Activated CD8-positive, alpha-beta memory T cell treated with anti-CD3 and anti-CD28 coated beads, Interleukin-2, amount 50 U/mL, for 24 hours (primary cell): ENCODE data around the gene PARS2.

Experiments
- DNase-seq: peaks from one replicate; pipeline ENCODE4 v3.0.0-alpha.2; 2020; ENCODE audit errors: extremely low read depth

Gene PARS2

GRCh38 chr1:54736685-54737084 lies 27.6 kb downstream of the PARS2 start:
- DNase-seq, result no peak

GRCh38 chr1:54728027-54728426 lies 36.3 kb downstream of the PARS2 start:
- no peak for DNase-seq

GRCh38 chr1:54724771-54725170 lies 39.6 kb downstream of the PARS2 start:
- no peak for DNase-seq

GRCh38 chr1:54723985-54724384 lies 40.3 kb downstream of the PARS2 start:
- DNase-seq, result no peak

DNA sequence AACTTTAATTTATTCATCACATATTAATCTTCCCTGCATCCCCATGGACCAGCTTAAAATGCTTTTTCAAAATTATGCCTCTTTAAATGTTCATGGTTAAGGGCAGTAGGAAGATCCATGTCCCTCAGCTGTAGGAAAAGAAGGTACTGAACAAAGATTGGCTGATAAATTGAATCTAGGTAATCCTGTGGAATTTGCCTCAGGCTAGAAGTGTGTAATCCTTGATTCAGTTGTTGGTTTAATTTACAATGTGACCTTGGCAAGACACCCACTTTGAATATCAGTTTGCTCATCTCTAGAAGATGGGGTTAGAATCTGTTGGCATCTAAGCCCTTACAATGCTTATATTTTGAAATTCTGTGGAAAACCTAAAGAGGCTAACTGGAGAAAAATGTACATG lies 42.6 kb downstream of the PARS2 start:
- no peak for DNase-seq

DNA sequence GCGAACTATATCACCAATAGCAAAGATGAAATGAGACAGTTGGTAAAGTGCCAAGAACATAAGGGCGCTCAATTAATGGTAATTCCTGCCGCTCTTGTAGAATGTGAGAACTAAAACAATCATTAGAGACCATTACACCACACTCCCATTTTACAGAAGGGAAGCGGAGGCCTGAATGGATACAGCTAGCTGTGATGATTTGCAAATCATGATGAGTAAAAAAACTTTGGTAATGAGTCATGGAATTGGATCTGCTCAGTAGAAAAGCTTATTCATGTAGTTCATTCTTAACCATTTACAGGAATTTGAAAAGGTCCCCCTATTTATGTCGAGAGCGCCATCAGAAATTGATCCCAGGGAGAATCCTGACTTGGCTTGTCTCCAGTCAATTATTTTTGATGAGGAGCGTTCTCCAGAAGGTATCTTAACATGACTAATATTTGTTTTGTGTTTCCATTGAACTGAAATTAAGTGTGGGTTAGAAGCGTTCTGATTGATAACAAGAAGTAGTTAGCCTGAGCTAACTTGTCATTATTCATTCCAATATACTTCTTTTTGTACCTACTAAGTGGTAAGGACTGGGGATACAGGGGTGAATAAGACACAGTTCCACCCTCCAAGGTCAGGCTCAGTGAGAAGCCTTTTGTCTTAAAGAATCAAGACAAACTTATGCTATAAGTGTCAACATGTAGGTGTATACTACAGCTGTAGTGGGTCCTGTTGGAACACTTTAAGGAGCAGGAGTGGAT lies 47.9 kb downstream of the PARS2 start:
- no peak for DNase-seq

DNA sequence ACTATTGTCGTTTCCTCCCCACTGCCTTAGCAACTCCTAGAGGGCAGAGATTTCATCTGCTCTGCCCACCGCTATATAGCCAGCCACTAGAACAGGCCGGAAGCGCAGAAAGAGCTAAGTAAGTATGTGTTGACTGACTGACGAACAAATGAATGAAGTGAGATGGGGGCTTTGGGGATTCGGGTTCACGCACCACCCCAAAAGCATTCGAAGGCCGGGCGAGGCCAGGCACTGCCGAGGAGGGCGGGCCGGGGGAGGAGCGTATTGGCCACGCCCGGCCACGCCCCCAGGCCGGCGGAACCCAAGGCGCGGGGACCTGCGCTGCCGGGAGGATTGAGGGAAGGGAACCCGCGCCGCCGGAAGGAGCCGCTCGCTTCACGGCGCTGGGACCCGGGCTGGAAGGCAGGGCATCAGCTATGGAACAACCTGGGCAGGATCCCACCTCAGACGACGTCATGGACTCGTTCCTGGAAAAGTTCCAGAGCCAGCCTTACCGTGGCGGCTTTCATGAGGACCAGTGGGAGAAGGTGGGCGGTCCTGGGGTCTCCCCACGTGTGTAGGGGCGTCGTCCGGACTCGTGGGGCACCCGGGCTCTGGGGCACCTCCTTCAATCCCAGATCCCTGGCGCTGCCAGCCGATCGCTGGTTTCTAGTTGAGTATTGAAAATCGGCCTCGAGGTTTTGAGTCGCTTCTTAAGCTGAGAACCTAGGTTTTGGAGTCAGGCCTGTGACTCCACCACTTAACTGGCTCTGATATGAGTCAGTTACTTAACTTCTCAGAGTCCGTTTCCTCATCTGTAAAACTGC lies 48.6 kb downstream of the PARS2 start, which contains the start of gene TTC4:
TTC4 (plus strand) TSS at position 369 of the 806 bp plus-strand sequence; CDS start at position 417, 48 bp downstream.
- DNase-seq, result peak; percentile 38

GRCh38 chr1:54714881-54715492 lies 49.3 kb downstream of the PARS2 start:
- DNase-seq, result no peak

- no peak for DNase-seq
Measured at GRCh38 chr1:54711536-54711935, 52.8 kb downstream of the PARS2 start.

- DNase-seq, result no peak
Measured at GRCh38 chr1:54710841-54711240, 53.5 kb downstream of the PARS2 start.

DNA sequence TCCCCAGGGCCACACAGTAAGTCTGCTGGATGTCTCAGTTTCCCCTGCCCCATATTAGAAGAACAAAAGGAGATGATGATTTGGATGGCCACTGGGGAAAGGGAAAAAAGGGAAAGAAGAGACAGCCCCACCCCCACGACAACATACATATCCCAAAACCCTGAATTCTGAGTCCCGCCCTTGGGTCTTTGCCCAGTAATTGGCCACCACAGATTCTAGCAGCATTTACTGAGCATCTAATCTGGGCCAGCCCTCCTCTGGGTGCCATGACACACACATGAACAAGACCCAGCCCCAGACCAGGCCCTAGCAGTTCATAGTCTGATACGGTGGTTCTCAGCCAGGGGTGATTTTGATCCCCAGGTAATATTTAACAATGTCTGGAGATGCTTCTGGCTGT lies 53.9 kb downstream of the PARS2 start:
- no peak for DNase-seq

DNA sequence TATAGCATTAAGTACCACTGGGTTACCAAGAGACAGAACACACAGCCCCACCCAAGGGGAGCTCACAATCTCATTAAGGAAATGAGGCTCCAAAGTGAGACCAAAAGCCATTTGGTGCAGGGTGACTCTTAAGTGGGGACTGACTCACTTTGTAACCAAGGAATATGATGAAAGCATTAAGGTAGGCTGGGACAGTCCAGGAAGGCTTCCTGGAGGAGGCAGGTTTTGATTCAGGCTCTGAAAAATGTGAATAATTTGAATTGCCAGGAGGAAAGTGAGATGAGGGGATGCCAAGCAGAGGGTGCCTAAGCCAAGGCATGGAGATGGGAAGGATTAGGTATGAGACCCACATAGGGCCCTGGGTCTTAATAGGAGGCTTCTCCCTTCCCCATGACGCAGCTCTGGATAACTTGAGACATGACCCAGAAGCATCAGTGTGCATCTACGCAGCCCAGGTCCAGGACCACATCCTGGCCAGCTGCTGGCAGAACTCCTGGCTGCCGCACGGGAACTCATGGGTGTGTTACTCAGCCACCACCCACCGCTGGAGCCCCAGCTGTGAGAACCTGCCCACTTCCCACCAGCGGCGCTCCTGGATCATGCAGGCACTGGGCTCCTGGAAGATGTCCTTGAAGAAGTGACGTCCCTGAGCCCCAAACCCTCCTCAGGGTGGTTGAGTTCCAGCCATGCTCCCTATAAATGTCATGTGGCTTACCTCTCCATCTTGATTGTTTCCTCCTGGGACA lies 54.6 kb downstream of the PARS2 start:
- no peak for DNase-seq

DNA sequence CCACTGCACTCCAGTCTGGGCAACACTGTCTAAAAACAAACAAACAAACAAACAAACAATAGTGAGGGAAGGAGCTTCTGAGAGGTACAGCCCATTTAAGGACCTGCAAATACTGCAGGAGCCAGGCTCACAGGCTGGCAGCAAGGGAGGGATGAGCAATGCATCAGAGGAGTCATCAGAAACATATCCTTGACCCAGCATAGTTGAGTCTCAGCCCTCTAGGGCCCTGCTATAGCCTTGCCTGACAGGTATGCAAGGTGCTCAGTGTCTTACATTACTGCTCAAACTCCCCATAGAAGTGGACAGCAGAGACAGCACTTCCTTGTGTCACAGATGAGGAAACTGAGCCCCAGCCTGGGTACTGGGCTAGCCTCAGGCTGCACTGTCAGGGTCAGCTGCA lies 55.9 kb downstream of the PARS2 start:
- no peak for DNase-seq
